ENCODE data around the gene MLH1. TPM values are rescaled to one million over a fixed set of nuclear protein-coding genes. Genes with fewer than 3 reads are reported as not detected.

MLH1 gene
- total and polyA plus RNA-seq, 10 of the 15 experiments (the other 5 are each of a cell fraction or from before 2014, with no cell fraction given) = 58.6 to 109 (median 81.4) TPM

- no peak overlapping the region for H3K9ac ChIP-seq (ENCODE audit: control insufficient read depth, insufficient read depth, low read length)
- WGBS (ENCODE audit: insufficient coverage, insufficient replicate concordance, low lambda C conversion rate, missing lambda C conversion rate) = 100% methylated on average over 3 of the region's 3 CpGs
- no peaks in the 10 kb centered on the region for H3K79me2 ChIP-seq (ENCODE audit: control insufficient read depth, insufficient read depth, low read length)
- no peaks in the 10 kb centered on the region for H3K4me1 ChIP-seq (ENCODE audit: control insufficient read depth, insufficient read depth, low read length)
- H3K9me3 ChIP-seq (replicated peaks; ENCODE audit: control insufficient read depth, insufficient read depth, low read length) = no peaks in the 10 kb centered on the region
- POLR2A ChIA-PET = interaction anchor here (0.7 to 0.8 kb wide), 2 partner anchors 10 to 20 kb away, joined by 3 to 4 read pairs; no protein-coding TSS in a partner anchor
- RAD21 ChIA-PET (ENCODE audit: unreplicated experiment) = no interaction called here
- BruUV-seq (replicated peaks) = no TSS peak
- H3K4me3 ChIP-seq = no peak overlapping the region
- intact Hi-C loops (cut with micrococcal nuclease; ENCODE audit: unreplicated experiment) = loop anchor here (5.0 kb wide), 1 partner anchor 148 kb away; no protein-coding TSS in a partner anchor
- FAIRE-seq (no peak), ATAC-seq (no peak), DNase-seq (ENCODE audit: low read depth, low spot score) (no peak)
- CTCF ChIA-PET = no interaction called here
- TF ChIP-seq MYB (IDR thresholded peaks at IDR 0.05; ENCODE audit: borderline replicate concordance, low read depth, low read length) (no peak), STAT1 (conservative IDR thresholded peaks at IDR 0.05) (no peak), USF1 (IDR thresholded peaks at IDR 0.05; ENCODE audit: borderline replicate concordance, extremely low read length, insufficient read depth, low read depth, low read length) (no peak), FOS (IDR thresholded peaks at IDR 0.05; ENCODE audit: borderline replicate concordance, extremely low read depth, insufficient read length) (no peak), IKZF2 (IDR thresholded peaks at IDR 0.05) (no peak), LARP7 (IDR thresholded peaks at IDR 0.05) (no peak), ZNF687 (IDR thresholded peaks at IDR 0.05) (no peak), ZNF207 (IDR thresholded peaks at IDR 0.05; ENCODE audit: borderline replicate concordance) (no peak), GABPA (IDR thresholded peaks at IDR 0.05; ENCODE audit: low read depth) (no peak), SRF (IDR thresholded peaks at IDR 0.05; ENCODE audit: low read depth in 2 of 2, low read length in 2 of 2) (no peak)
- no peaks in the 10 kb centered on the region for H3K27me3 ChIP-seq (replicated peaks in 1 of 2; ENCODE audit: control insufficient read depth in 2 of 2, insufficient read depth in 2 of 2, low read length in 1 of 2)
- H2AFZ ChIP-seq (ENCODE audit: control insufficient read depth, low read depth, low read length) = no peak overlapping the region
- SMC1A ChIA-PET (ENCODE audit: uncharacterized antibody, unreplicated experiment) = interaction anchor here (0.8 to 2.8 kb wide), 4 partner anchors 10 to 49 kb away, joined by 3 to 14 read pairs (median 4); no protein-coding TSS in a partner anchor
- in situ Hi-C loops (cut with MboI) = no loop called here
- no peaks in the 10 kb centered on the region for H4K20me1 ChIP-seq (ENCODE audit: control insufficient read depth, insufficient read depth)
- H3K4me2 ChIP-seq (ENCODE audit: control insufficient read depth, insufficient read depth) = no peak overlapping the region
- peaks cover 0 to 6% of the 10 kb centered on the region in 2 experiments; a peak in 3 of 4 replicates for H3K36me3 ChIP-seq (ENCODE audit: control insufficient read depth in 2 of 2, insufficient read depth in 2 of 2, low read length in 1 of 2)
- H3K27ac ChIP-seq (ENCODE audit: control insufficient read depth, insufficient read depth) = no peak overlapping the region
Observed at GRCh38 chr3:37064747-37065146, 71.4 kb downstream of the MLH1 start.

All from GM12878 (cell line).